ENCODE data around the gene THBS4. TPM values are rescaled to one million over a fixed set of nuclear protein-coding genes. Genes with fewer than 3 reads are reported as not detected.

THBS4 gene
- total RNA-seq (2021) (11.8 to 21.2 TPM (median 18.4 TPM) in 3 replicates), Bru-seq, nascent RNA (percentile 46 among the genes with signal in this experiment)
- long read RNA-seq, experiment 1, transcript THBS4-201 (22 exons, 3,222 nt) = major isoform, 42 of 75 reads
- long read RNA-seq, experiment 1, partial matches to known transcripts = 6 of 75 reads
- long read RNA-seq, experiment 1, other reads (novel, unspliced or antisense) = 27 of 75 reads
- long read RNA-seq, experiment 2, partial matches to known transcripts = 7 of 22 reads
- long read RNA-seq, experiment 2, other reads (novel, unspliced or antisense) = 11 of 22 reads
- long read RNA-seq, experiment 3, partial matches to known transcripts = 1 of 1 reads
- long read RNA-seq, experiment 3, other reads (novel, unspliced or antisense) = 0 of 1 reads

- Mint-ChIP-seq H3K4me3 (peak within 1 kb of the TSS; percentile 87), H3K27me3 (ENCODE audit: low read depth) (peaks cover 48% of the 10 kb centered on the region), H3K36me3 (no peaks in the 10 kb centered on the region), H3K9me3 (no peaks in the 10 kb centered on the region), H3K27ac (no peak within 1 kb of the TSS), H3K4me1 (peaks cover 11% of the 10 kb centered on the region)
- ATAC-seq (peak; percentile 81), DNase-seq (ENCODE audit: low spot score) (peak; percentile 49)
- CTCF ChIA-PET = interaction anchor here (0.6 to 1.0 kb wide), 5 partner anchors 48 to 311 kb away, joined by 3 to 6 read pairs (median 3); no protein-coding TSS in a partner anchor
- POLR2A ChIA-PET = no interaction called here
- peak; percentile 53; the same call in 1 of the 2 replicates for TF ChIP-seq ZNF423 (CRISPR knock-in tag; IDR thresholded peaks at IDR 0.05)
- TF ChIP-seq ZNF121 (CRISPR knock-in tag; IDR thresholded peaks at IDR 0.05) = no peak
- no peak for TF ChIP-seq SMAD4 (CRISPR knock-in tag; IDR thresholded peaks at IDR 0.05)
- TF ChIP-seq KAT7 (CRISPR knock-in tag; IDR thresholded peaks at IDR 0.05; ENCODE audit: borderline replicate concordance) = 0 out of 2 replicates have a peak, but pooled peaks have one; percentile 18
- TF ChIP-seq FOXP4 (CRISPR knock-in tag; IDR thresholded peaks at IDR 0.05) = 0 out of 2 replicates have a peak, but pooled peaks have one; percentile 23
- no peak for TF ChIP-seq ZNF317 (CRISPR knock-in tag; IDR thresholded peaks at IDR 0.05; ENCODE audit: borderline replicate concordance, low read depth)
- 0 out of 2 replicates have a peak, but pooled peaks have one; percentile 13 for TF ChIP-seq USF2 (CRISPR knock-in tag; IDR thresholded peaks at IDR 0.05)
- TF ChIP-seq FOXK1 (CRISPR knock-in tag; IDR thresholded peaks at IDR 0.05) = no peak
- no peak for TF ChIP-seq USF1 (CRISPR knock-in tag; IDR thresholded peaks at IDR 0.05)
Observed at GRCh38 chr5:80034962-80035821, at the start of gene THBS4. THBS4 (plus strand) TSS chr5:80035348; CDS start chr5:80035538, 190 bp downstream.

GRCh38 chr5:79986260-79986659 is 48.9 kb upstream of the THBS4 start:
- no peak overlapping the region for H3K27ac Mint-ChIP-seq
- peaks cover 16% of the 10 kb centered on the region for H3K4me1 Mint-ChIP-seq
- peaks cover 60% of the 10 kb centered on the region for H3K36me3 Mint-ChIP-seq
- DNase-seq (ENCODE audit: low spot score) (no peak), ATAC-seq (no peak)
- no peaks in the 10 kb centered on the region for H3K27me3 Mint-ChIP-seq (ENCODE audit: low read depth)
- H3K4me3 Mint-ChIP-seq = no peak overlapping the region
- TF ChIP-seq SMAD3 (CRISPR knock-in tag; IDR thresholded peaks at IDR 0.05; ENCODE audit: borderline replicate concordance) (no peak), E2F4 (CRISPR knock-in tag; IDR thresholded peaks at IDR 0.05; ENCODE audit: borderline replicate concordance, low read depth) (no peak), ZNF532 (CRISPR knock-in tag; IDR thresholded peaks at IDR 0.05; ENCODE audit: borderline replicate concordance) (no peak), CREB1 (CRISPR knock-in tag; IDR thresholded peaks at IDR 0.05) (no peak), ETV6 (CRISPR knock-in tag; IDR thresholded peaks at IDR 0.05) (no peak), NR1H2 (CRISPR knock-in tag; IDR thresholded peaks at IDR 0.05) (no peak), ZNF423 (CRISPR knock-in tag; IDR thresholded peaks at IDR 0.05) (no peak), ZNF512 (CRISPR knock-in tag; IDR thresholded peaks at IDR 0.05; ENCODE audit: borderline replicate concordance) (no peak), ZNF263 (CRISPR knock-in tag; IDR thresholded peaks at IDR 0.05; ENCODE audit: low read depth) (no peak)
- H3K9me3 Mint-ChIP-seq = no peaks in the 10 kb centered on the region
- ChIA-PET POLR2A (no interaction called here), CTCF (interaction anchor here (0.6 kb wide), 1 partner anchor 578 kb away, joined by 3 read pairs; no protein-coding TSS in a partner anchor)
